ENCODE measurements around the gene MSI2.

The MSI2 gene

DNA sequence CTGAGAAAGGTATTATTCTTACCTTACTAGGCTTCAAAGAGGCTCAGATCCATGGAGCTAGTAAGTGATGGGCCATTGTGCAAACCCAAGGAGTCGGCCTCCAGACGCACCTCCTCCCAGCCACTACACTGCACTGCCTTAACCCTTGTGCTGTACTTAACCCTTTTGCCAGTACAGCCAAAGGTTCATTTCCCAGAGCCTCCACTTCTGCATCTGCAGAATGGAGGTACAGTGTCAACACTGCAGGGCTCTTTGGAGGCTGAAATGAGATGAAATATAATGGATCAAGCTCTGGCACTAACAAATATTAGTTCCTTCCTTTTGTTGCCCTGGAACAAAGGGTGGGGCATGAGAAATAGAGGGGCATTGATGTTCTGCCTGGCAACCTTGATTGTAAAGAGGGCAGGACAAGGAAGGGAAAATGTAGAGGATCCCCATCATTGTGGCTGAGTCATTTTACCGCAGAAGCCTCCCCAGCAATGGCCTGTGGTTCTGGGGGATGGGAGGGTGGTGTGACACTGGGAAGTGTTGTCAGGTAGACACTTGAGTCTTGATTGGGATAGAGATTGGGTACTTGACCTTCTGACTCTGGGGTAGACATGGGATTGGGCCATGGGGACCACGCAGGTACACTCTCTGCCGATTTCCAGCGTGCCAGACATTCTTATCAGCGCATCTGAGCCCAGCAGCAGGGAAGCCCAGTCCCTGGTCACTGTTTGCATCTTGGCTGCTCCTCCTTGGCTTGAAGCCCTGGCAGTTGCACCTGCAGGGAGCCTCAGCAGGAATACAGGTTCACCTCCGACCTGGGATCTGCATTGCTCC is 84.0 kb downstream of the MSI2 start:
- DNase-seq (ENCODE audit: low read depth in 2 of 2), result no peak

DNA sequence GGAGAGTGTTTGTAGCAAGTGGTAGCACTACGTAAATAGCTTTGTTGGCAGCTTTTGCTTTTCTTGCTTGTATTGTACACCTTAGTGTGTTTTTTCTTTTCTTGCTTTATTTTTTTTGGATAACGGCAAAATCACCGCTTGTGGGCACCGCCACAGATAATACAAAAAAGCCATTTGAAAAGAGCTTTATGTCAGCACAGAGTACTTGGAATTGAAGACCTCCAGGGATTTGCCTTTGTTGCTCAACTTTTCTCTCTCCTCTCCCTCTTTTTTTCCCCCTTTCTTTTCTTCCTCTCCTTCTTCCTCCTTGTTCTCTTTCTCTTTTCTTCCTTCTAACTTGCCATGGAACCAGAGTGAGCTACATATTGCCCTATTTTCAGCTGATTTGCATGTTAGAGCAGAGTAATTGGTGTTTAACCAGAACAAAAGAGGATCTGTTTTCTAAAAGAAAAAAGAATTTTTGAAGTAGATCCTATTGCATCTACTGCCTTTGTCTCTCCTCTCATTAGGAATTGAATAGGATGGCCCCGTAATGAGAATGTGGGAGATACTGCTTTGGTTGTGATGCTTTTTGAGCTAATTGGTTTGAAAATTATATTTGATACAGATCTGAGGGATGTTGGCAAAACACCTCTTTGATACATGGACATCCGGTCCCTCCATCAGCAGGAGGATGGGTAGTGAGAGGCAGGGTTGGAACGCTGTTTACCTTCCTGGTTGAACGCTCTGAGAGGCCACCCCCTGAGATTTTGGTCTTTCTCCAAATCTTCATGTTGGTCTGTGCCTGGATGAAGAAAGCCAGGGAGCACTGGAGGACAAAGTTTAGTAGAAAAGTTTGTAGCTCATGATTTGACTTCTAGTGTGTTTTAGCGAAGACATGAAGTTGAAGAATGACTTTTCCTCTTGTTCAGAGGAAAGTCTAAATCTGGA is 85.6 kb downstream of the MSI2 start:
- no peak for DNase-seq (ENCODE audit: low read depth in 2 of 2)

DNA sequence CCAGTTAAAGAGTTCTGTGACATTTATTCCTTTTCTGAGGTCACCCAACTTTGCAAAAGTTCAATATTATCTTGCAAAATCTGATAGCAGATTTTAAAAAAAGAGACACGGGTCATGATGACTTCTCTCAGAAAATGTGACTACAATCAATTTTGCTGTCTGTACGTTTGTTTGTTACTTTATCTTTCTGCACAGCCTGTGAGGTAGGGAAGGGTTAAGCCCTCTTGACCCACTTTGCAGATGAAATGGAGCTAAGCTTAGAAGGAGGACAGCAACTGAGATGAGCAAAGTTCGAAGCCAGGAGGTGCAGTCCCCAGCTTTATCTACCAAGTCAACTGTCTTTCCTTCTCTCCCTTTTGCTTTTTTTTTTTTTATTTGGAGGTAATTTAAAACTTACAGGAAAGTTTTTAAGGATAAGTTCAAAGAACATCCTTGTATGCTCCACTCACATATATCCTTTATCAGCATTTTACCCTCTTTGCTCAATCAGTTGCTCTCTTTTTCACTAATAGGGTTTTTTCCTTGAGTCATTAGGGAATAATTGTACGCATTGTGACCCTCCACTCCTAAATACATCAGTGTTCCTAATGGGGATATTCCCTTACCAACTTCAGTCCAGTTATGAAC is 86.8 kb downstream of the MSI2 start:
- DNase-seq (ENCODE audit: low read depth in 2 of 2), result no peak

DNA sequence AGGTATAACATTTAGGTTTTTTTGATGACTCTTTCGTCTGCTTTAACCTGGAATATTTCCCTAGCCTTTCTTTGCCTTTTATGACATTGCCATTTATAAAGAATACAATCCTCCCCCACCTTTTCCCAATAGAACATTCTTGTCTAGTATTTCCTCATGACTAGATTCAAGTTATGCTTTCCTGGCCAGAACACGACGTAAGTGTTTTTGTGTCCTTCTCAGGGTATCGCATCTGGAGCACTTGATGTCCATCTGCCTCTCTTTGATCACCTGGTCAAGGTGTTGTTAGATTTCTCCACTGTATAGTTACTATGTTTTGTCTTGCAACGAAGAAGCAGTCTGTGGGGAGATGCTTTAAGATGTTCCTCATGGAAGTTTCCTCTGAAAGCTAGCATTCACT is 87.4 kb downstream of the MSI2 start:
- DNase-seq (ENCODE audit: low read depth in 2 of 2), result no peak

DNA sequence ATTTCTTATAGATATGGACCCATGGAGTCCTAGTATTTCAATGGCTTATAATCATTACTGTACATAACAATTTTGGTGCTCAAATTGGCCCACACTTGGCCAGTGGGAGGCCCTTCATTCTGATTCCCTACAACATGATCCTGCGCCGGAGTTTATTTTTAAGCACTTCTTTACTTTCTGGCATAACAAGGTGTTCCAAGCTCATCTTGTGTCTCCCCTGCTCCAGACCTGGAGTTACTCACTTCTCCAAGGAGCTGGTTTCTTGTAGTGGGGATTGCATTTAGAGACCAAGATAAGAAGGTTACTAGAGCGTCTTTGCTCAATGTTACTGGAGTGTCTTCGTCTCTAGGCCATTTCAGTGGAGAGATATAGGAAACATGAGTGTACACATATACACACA is 87.9 kb downstream of the MSI2 start:
- DNase-seq (ENCODE audit: low read depth in 2 of 2), result no peak

DNA sequence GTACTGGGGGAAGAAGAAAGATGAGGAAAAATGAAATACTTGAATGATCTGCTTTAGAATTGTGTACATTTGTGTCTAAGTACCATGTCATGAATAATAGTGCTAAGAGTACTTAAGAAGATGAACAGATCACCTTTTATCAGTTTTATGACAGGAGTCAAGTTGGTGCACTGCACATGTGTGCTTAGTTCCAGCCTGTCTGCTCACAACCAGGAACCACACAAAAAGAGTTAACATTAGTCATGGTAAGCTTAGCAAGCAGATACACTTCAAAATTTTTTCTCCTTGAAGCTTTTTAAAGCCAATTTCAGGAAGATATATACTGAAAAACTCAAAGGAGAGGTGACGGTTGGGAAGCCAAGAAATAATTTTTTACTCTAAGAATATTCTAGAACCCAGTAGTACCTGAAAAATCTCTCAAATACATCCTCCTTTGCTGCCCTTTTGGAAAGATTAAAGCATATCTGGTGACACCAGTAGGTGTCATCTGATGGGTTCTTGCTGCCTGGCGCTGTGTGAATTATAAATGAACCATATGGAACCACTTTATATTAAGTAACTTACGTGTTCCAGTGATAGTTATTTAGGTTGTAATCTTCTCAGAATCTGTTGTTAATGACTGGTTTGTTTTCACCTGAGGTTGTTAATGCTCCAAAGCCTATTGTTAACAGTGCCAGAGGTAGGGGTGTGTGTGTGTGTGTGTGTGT is 93.4 kb downstream of the MSI2 start:
- no peak for DNase-seq (ENCODE audit: low read depth in 2 of 2)

DNA sequence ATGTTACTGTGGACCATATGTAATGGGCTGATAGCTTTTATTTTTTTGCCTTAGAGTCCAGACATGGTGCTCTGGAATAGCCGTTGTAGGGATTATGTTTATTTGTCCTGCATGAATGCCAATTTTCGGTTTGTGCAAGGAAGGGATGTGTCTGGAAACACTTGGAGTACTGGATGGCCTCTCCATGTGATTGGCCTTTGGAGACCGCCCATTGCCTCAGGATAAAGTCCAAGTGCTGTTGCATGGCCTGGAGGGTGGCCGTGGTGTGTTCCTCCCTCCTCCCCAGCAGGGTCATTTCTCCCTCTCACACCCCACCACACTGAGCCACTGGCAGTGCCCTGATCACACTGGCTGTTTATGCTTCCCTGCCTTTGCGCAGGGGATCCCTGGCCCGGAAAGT is 93.9 kb downstream of the MSI2 start:
- no peak for DNase-seq (ENCODE audit: low read depth in 2 of 2)

DNA sequence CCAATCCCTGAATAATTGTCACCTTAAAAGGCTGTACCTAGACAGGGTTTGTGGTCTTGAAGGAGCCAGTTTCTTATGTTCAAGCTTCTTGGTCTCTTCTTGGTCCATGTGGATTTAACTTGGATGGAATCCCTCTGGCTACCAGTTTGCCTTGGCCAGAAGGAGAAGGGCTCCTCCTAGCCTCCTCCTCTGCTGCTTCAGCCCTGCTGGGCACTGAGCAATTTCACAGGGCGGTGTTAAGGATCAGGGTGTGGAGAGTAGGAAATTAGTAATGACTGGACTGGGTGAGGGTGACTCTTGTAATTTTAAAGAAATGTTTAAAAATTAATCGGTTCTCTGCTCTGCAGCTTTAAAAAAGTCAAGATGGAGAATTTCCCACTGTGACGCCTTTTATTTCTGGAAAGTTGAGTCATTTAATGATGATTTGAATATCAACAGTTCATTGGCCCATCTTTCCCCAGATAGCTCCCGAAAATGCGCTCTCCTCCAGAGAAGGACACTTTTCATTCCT is 96.4 kb downstream of the MSI2 start:
- DNase-seq (ENCODE audit: low read depth in 2 of 2), result no peak

DNA sequence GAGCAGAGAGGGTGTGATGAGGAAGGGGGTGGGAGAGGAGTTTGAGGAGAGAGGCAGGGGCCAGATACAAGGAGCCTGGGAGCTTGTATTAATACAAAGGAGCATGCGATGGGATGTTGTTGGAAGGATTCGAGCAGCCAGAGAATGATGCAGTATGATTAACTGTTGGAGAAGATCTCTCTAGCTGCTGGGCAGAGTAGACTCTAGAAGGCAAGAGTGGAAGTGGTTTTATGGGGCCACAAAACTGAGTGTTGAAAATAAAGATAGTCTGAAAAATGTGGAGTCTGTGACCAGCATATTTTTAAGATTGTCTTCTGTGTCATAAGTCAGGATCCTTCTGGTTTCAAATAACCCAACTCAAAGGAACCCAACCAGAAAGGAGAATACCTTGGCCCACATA is 98.3 kb downstream of the MSI2 start:
- no peak for DNase-seq (ENCODE audit: low read depth in 2 of 2)

DNA sequence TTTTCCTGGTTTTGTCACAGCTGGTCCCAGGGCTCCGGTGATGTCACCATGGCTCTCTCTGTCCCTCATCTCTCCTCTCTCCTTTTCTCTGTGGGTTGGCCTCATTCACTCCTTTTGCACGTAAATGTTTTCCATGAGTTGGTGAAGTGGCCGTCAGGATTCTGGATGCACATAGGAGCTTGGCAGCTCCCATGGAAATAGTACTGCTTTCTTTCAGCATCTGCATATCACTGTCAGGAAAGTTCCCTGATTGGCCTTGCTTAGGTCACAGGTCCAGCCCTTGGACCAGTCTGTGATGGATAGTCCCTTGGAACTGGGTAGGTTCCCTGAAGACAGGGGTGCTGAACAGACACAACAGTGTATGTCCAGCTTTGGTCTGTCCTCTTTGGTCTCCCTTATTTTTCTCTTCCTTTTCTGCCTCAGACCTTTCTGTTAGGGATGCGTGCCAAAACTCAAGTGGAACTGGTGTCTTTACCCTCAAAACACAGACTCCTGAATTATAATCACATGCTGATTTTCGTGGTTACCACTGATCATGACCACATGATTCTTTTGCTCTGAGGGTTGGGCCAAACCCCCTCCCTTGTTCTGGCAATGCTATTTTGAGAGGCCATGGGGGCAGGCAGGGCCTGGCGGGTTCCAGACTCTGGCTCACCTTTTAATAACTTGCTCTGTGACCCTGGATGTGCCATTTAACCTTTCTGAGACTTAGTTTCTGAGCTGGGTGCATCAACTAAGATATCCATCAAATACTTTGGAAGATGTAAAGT is 99.0 kb downstream of the MSI2 start:
- no peak for DNase-seq (ENCODE audit: low read depth in 2 of 2)

DNA sequence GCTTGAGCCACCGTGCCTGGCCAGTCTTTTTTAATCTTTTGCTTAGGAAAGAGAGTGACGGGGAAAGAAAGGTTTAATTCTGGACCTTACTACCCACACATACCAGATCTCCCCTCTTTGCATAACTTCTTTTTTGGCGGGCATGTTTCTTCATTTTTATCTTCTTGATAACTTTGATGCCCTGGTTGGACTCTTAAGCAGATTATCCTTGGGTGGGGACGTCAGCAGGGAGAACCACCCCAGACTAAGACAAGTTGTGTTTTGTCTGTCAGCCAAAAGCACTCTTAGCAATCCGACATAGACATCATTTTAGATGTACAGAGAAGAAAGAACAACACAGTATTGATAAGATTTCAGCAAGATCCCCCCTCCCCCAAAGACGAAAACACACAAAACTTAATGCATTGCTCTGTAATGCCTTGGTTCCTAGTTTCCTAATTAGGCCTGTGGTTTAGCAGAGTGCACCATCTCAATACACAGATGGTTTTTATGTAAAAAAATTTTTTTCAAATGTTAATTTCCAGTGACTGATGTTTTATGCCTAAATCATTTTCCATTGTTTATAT is 99.9 kb downstream of the MSI2 start:
- no peak for DNase-seq (ENCODE audit: low read depth in 2 of 2)

DNA sequence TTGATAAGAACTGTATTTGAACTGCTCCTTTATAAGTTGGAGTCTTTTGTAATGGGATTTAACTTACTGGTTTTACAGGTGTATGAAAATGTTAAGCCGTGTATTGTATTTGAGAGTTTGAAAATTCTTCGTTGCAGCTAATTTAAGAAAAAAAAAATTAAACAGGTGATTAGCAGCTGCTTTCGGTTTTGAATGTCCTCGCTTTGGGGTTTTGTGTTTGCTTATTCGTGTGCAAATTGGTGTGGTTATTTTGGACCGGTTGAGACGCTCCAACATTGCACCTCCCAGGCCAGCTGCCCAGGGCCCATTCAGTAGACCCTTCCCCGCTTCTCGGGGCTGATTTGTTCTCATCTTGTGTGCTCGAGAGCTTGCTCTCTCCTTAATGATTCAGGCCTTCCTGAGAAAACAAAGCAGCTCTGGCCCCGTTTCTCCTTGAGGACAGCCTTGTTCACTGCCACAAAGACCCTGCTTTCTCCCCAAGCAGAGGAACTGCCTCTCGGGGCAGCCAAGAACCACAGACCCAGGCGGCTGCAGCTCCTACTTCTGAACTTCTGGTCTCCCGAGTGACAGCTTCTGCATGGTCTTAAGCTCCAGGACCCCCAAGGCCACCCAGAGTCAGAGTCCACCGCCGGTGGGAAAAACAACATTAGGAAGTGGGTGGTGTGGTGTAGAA is 100.5 kb downstream of the MSI2 start:
- no peak for DNase-seq (ENCODE audit: low read depth in 2 of 2)

DNA sequence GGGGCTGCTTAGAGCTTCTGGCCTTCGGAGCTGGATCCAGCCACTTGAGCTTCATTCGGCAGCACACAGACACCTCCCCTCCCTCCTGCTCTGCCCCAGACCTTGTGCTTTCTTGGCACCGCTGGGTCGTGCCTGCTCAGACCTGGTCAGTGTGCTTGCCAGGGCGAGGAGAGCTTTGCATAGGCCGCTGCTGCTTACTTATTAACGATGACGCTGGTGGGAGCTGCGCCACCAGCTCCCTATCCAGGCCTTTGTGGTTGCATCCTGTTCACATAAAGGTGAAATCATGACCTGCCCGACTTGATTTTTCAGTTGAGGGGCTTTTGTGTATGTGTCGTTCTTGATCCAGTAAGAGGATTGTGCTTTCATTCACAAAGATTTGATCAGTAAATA is 101.1 kb downstream of the MSI2 start:
- no peak for DNase-seq (ENCODE audit: low read depth in 2 of 2)

DNA sequence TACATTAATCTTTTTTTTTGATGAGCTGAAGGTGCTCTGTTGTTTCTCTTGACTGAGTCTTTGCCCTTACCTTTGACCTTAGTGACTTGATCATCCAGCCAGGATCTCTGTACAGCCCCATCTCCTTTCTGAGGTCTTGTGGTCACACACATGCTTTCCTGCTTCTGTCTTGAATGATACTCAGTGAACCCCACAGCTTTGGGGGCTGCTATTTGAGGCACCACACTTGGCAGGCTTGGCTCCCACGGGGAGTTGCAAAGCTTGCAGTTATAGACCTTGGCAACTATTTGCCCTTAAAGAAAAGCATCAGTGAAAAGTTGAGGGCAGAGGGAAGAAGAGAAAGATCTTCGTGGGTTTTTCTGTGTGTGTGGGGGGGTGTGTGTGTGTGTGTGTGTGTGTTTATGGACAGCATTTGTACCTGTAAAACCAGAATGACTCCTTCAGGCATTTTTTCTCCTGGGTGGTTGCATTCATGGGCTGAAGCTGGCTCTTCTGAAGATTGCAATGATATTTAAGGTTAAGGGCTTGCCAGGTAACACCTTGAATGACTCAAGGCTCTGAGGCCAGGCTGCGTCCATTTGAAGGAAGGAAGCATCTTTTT is 101.6 kb downstream of the MSI2 start:
- no peak for DNase-seq (ENCODE audit: low read depth in 2 of 2)

DNA sequence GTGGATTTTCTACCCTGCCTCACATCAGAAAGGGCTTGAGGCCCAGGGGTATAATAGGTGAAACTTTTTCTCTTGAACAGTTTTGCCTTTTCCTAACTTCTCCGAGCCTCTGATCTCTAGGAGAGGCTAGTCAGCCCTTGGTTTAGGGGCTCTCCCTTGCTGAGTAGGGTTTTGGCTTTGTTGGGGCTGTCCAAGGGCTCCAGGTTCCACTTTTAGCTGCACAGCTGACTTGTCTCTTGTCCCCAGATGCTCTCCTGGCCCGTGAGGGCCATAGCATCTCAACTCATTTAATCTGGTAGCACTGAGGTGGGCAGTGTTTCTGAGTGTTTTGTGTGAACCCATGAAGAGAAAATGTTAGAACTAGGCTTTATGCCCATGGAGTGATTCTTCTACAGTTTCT is 103.9 kb downstream of the MSI2 start:
- no peak for DNase-seq (ENCODE audit: low read depth in 2 of 2)

DNA sequence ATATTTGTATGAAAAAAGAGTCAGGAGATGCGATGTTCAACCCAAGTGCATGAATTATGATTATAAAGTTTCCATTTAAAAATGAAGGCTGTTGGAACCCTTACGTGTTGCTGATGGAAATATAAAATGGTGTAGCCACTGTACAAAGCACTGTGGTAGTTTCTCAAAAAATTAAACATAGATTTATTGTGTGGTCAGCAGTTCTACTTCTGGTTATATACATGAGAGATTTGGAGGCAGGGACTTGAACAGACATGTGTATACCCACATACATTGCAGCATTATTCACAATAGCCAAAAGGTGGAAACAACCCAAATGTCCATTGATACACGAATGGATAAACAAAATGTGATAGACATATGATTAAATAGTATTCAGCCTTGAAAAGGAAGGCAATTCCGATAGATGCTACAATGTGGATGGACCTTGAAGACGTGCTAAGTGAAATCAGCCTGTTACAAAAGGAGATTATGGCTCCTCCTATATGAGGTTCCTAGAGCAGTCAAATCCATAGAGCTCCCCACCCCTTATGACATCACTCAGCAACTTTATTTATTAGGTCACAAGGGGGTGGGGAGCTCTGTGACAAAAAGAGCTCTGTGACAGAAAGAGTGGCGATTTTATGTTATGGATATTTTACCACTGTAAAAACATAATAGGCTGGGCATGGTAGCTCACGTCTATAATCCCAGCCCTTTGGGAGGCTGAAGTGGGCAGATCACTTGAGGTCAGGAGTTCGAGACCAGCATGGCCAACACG is 106.7 kb downstream of the MSI2 start:
- no peak for DNase-seq (ENCODE audit: low read depth in 2 of 2)

DNA sequence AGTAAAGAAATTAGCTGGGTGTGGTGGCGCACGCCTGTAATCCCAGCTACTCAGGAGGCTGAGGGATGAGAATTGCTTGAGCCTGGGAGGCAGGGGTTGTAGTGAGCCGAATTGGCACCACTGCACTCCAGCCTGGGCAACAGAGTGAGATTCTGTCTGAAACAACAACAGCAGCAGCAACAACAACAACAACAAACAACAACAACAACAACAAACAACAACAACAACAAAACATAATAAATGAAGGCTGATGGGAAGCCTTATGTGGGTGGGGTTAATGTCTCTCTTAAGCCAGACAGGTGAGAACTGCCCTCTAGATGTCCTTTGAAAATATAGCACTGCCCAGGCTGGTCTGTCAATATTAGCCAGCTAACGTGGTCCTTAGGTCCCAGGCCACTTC is 107.3 kb downstream of the MSI2 start:
- no peak for DNase-seq (ENCODE audit: low read depth in 2 of 2)

DNA sequence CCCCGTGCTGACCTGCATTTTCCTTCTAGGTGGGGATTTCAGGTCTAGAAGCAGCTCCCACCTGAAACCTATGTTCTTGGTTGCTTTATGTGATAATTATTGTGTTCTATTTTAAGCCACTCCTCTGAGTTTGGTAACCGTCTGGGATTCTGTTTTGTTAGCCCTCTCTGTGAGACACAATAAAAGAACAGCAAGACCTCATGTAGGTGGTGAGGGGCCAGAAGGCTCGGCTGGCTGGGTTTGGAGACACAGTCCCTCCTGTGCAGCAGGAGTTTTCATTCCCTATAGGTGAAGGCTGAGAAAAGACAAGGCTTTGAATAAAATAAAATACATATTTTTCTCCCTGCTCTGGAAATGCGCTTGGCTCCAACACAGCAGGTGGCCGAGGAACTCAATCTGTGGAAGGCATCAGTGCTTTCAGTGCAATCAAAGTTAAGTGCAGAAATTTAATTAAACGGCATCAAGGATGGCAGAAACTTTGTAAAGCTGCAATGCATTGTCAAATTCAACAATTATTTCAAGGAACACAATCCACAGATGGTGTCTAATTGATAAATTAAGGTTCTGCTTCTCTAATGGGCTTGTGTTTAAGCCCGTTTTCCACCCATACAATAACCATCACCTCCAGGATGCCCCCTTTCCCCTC is 107.8 kb downstream of the MSI2 start:
- no peak for DNase-seq (ENCODE audit: low read depth in 2 of 2)

Data from stimulated activated CD8-positive, alpha-beta memory T cell treated with anti-CD3 and anti-CD28 coated beads, Interleukin-2, amount 100 ng/mL, for 1 hour (primary cell).